Heart right ventricle (tissue), 16 donors: Measurements from ENCODE around the gene CALB2. TPM values are rescaled to one million over a fixed set of nuclear protein-coding genes. Genes with fewer than 3 reads are reported as not detected.
"Not testable (repeated sequence)": the region's sequence is repeated elsewhere in the genome, so short reads cannot be mapped to it uniquely, and the experiment has no call there.

Experiments used
- ATAC-seq, 8 donors: fragments of 200-7000 bp; cut with Tn5 transposase; one replicate each; pipeline ENCODE4 v1.9.1; 2020; ENCODE audit warnings: mild to moderate bottlenecking in 8 of 8, moderate library complexity in 8 of 8, moderate number of reproducible peaks in 1 of 8
- DNase-seq, 2 donors: peaks; one replicate each; pipeline ENCODE4 v3.0.0-alpha.2; 2020
- H3K27ac ChIP-seq, 10 donors: fragments of 200-600 bp; sonication (generic) in 2 of 10; one replicate each; pipeline versions ENCODE4 v1.5.0 to v1.8.0; 2020 to 2022; ENCODE audit warnings: mild to moderate bottlenecking in 3 of 10
- H3K27me3 ChIP-seq, 7 donors: fragments of 200-600 bp; one replicate each; pipeline ENCODE4 v1.8.0; 2021 to 2022; ENCODE audit warnings: mild to moderate bottlenecking in 2 of 7
- H3K36me3 ChIP-seq, 9 donors: fragments of 200-600 bp; sonication (generic) in 1 of 9; one replicate each; pipeline versions ENCODE4 v1.5.0 to v1.8.0; 2020 to 2022; ENCODE audit warnings: mild to moderate bottlenecking in 2 of 9
- H3K4me1 ChIP-seq, 9 donors: fragments of 200-600 bp; sonication (generic) in 1 of 9; one replicate each; pipeline versions ENCODE4 v1.5.0 to v1.8.0; 2020 to 2022; ENCODE audit warnings: mild to moderate bottlenecking in 4 of 9
- H3K4me3 ChIP-seq, 10 donors: fragments of 200-600 bp; sonication (generic) in 2 of 10; one replicate each; pipeline versions ENCODE4 v1.5.0 to v1.8.0; 2020 to 2022; ENCODE audit warnings: mild to moderate bottlenecking in 7 of 10, moderate library complexity in 2 of 10
- H3K9me3 ChIP-seq, 11 donors: fragments of 200-600 bp in 10 of 11; sonication (generic) in 2 of 11; one replicate each; pipeline versions ENCODE4 v1.5.0 to v1.8.0; 2013 to 2022; ENCODE audit warnings: mild to moderate bottlenecking in 2 of 11, control low read depth in 1 of 11, moderate library complexity in 1 of 11
- CTCF ChIP-seq, 9 donors: fragments of 200-600 bp; sonication (generic) in 2 of 9; IDR thresholded peaks; one replicate each; pipeline versions ENCODE4 v1.5.0 to v1.8.0; 2021 to 2022; ENCODE audit warnings: antibody characterized with exemption in 9 of 9, mild to moderate bottlenecking in 5 of 9, moderate library complexity in 1 of 9
- WGBS, 2 donors: extraction: QIAGEN DNeasy Blood & Tissue Kit; methylation state at CpG; one replicate each; pipeline ENCODE4 v1.1.7; 2013; ENCODE audit warnings: inconsistent platforms in 1 of 2; 5-methylcytosine and 5-hydroxymethylcytosine counted together
- intact Hi-C, 10 donors: fragments of 100-400 bp; cut with DNase I; formaldehyde crosslinking; loops; one replicate each; pipeline versions ENCODE4 v1.11.1 to v1.14.2; 2022
- polyA plus RNA-seq, 2 donors: library from polyadenylated mRNA; stranded (reverse); fragments of 200-250 nt; gene quantifications; one replicate each; pipeline ENCODE4 v1.2.3, GENCODE V29; 2013
- total RNA-seq, 10 donors: library from RNA; stranded (reverse); fragmentation: NEBNext Ultra II Directional in 3 of 10; extraction: Animal tissue kit (Norgen Biotek cat#: 25700) in 3 of 10; gene quantifications; one replicate each; pipeline versions ENCODE4 v1.2.1 to v1.2.4, GENCODE V29; 2021 to 2023
- donor health status: Arrhythmogenic right ventricular cardiomyopathy.
- donor health status: ischemic (EF 13 %, LVEDD 7.1; RV severe dilation, severe dysfunction).
- donor health status: healthy with polysubstance abuse.
- donor health status: DM: no; HTN: yes; CAD: no.
- donor health status: DM: no; HTN: no; CAD: no.
- donor health status: ischemic (EF 25% LVEDD 6.9; RV normal size, moderate dysfunction).
- donor health status: ischemic (EF 25% LVEDD 5.7; RV mildly dilated, moderate dysfunction).
- donor health status: healthy.
- donor health status: DM: yes; HTN: yes; CAD: no.
- donor health status: Ischemic cardiomyopathy.
- donor health status: ischemic (EF 35%, LVEDD 5.7; RV mildly dilated, moderate dysfunction).
- donor health status: nonischemic (EF 11% LVEDD 7.7; RV severe dilation, severe dysfunction).
- donor health status: DM: yes; HTN: yes; CAD: no.
- donor health status: PGD.
- donor health status: ischemic (EF 29% LVEDD 5.4; RV normal size, mild dysfunction).
- donor health status: nonischemic (EF 23%, LVEDD 6.1; RV moderate dilation, normal function).

The CALB2 gene
- total and polyA plus RNA-seq, 12 donors, result 0.16 to 3.7 (median 1.2) TPM; not detected in 3

- Histone ChIP-seq H3K36me3 (no peaks in the 10 kb centered on the region), H3K4me3 (no peak overlapping the region), H3K27me3 (peaks cover 6 to 76% (median 36%) of the 10 kb centered on the region in 7 donors), H3K9me3 (no peaks in the 10 kb centered on the region), H3K4me1 (peaks cover 0 to 14% (median 8%) of the 10 kb centered on the region in 9 donors), H3K27ac (no peak overlapping the region)
- DNase-seq (no peak), ATAC-seq (no peak)
- TF ChIP-seq CTCF (IDR thresholded peaks at IDR 0.05), result no peak
- intact Hi-C loops, result no loop called here
- WGBS, 2 donors, result 67 to 69% methylated on average over 7 of the region's 7 CpGs
Measured at GRCh38 chr16:71356051-71356740, 2.3 kb upstream of the CALB2 start.

- intact Hi-C loops, DNase-seq: not testable (repeated sequence)
Measured at GRCh38 chr16:71356936-71357335, 1.6 kb upstream of the CALB2 start.

GRCh38 chr16:71357681-71358080 lies 842 bp upstream of the CALB2 start:
- DNase-seq (no peak), ATAC-seq (no peak)
- H3K27me3 ChIP-seq, result peaks cover 6 to 75% (median 36%) of the 10 kb centered on the region in 7 donors
- H3K27ac ChIP-seq, result no peak overlapping the region
- 13 to 16% methylated on average over 11 of the region's 11 CpGs for WGBS, 2 donors
- no peaks in the 10 kb centered on the region for H3K9me3 ChIP-seq
- H3K4me3 ChIP-seq, result no peak overlapping the region
- no peaks in the 10 kb centered on the region for H3K36me3 ChIP-seq
- no peak for TF ChIP-seq CTCF (IDR thresholded peaks at IDR 0.05)
- intact Hi-C loops, result no loop called here
- H3K4me1 ChIP-seq, result peaks cover 0 to 14% (median 8%) of the 10 kb centered on the region in 9 donors

More at GRCh38 chr16:71356936-71357335, 1.6 kb upstream of the CALB2 start:
- WGBS, 2 donors, result 70 to 77% methylated on average over 4 of the region's 4 CpGs
- ATAC-seq, H3K9me3 ChIP-seq, H3K36me3 ChIP-seq, H3K27ac ChIP-seq, H3K4me3 ChIP-seq: not testable (repeated sequence)
- peaks cover 6 to 78% (median 36%) of the 10 kb centered on the region in 7 donors for H3K27me3 ChIP-seq
- peaks cover 0 to 14% (median 8%) of the 10 kb centered on the region in 9 donors for H3K4me1 ChIP-seq

GRCh38 chr16:71359431-71359830 lies 908 bp downstream of the CALB2 start:
- no peaks in the 10 kb centered on the region for H3K9me3 ChIP-seq
- H3K4me3 ChIP-seq, result no peak overlapping the region
- no peak for TF ChIP-seq CTCF (IDR thresholded peaks at IDR 0.05)
- intact Hi-C loops, result no loop called here
- no peak overlapping the region for H3K27ac ChIP-seq
- H3K4me1 ChIP-seq, result peaks cover 0 to 14% (median 9%) of the 10 kb centered on the region in 9 donors
- H3K36me3 ChIP-seq, result no peaks in the 10 kb centered on the region
- ATAC-seq, result no peak
- H3K27me3 ChIP-seq, result peaks cover 6 to 63% (median 35%) of the 10 kb centered on the region in 7 donors
- no peak for DNase-seq
- 83 to 89% methylated on average over 6 of the region's 6 CpGs for WGBS, 2 donors

GRCh38 chr16:71360378-71360777 lies 1.9 kb downstream of the CALB2 start:
- DNase-seq, result no peak
- WGBS, 2 donors, result 67 to 87% methylated on average over 2 of the region's 2 CpGs
- intact Hi-C loops, result no loop called here
- no peaks in the 10 kb centered on the region for H3K36me3 ChIP-seq
- H3K4me3 ChIP-seq, result no peak overlapping the region
- H3K4me1 ChIP-seq, result peaks cover 0 to 14% (median 9%) of the 10 kb centered on the region in 9 donors
- no peak for TF ChIP-seq CTCF (IDR thresholded peaks at IDR 0.05)
- no peaks in the 10 kb centered on the region for H3K9me3 ChIP-seq
- ATAC-seq, result peak in 1 of 8 donors; percentile 13
- no peak overlapping the region for H3K27ac ChIP-seq
- peaks cover 6 to 58% (median 32%) of the 10 kb centered on the region in 7 donors for H3K27me3 ChIP-seq
